Measurements from ENCODE around the gene CORO2B. TPM values are rescaled to one million over a fixed set of nuclear protein-coding genes. Genes with fewer than 3 reads are reported as not detected.

CORO2B gene
- total RNA-seq, 2 donors from 2014 or later = 1.0 to 4.0 TPM

DNA sequence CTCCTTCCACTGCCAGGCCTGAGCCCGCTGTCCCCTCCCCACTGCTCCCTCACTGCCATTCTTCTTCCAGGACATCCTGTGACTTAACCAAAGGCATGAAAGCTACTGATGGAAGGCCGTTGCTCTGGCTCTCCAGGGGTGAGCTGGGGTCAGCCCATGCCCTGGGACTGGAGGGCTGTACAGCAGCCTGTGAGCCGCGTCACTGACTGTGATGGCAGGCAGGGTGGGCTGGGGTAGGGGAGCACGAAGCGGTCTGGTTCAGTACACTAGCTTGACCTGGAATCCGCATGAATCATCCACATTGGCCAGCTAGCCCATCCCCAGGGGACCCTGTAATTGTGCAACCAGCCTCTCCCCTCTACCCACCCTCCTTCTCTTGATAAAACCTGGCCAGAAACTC, 30.8 kb downstream of the CORO2B start:
- H3K27ac ChIP-seq = peak overlapping the region in 2 of 4 donors; percentile 30 to 63
- H3K4me3 ChIP-seq = no peak overlapping the region
- H3K27me3 ChIP-seq = no peaks in the 10 kb centered on the region
- 82 to 100% methylated on average over 2 to 7 of the region's 7 CpGs for WGBS, 2 donors
- TF ChIP-seq, protein P1, sequence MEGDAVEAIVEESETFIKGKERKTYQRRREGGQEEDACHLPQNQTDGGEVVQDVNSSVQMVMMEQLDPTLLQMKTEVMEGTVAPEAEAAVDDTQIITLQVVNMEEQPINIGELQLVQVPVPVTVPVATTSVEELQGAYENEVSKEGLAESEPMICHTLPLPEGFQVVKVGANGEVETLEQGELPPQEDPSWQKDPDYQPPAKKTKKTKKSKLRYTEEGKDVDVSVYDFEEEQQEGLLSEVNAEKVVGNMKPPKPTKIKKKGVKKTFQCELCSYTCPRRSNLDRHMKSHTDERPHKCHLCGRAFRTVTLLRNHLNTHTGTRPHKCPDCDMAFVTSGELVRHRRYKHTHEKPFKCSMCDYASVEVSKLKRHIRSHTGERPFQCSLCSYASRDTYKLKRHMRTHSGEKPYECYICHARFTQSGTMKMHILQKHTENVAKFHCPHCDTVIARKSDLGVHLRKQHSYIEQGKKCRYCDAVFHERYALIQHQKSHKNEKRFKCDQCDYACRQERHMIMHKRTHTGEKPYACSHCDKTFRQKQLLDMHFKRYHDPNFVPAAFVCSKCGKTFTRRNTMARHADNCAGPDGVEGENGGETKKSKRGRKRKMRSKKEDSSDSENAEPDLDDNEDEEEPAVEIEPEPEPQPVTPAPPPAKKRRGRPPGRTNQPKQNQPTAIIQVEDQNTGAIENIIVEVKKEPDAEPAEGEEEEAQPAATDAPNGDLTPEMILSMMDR (IDR thresholded peaks at IDR 0.05) = no peak
- no peak for TF ChIP-seq POLR2A (IDR thresholded peaks at IDR 0.05)
- peaks cover 8% of the 10 kb centered on the region for H3K4me1 ChIP-seq
- peak; percentile 37 to 65 (median 51) for DNase-seq
- peak; percentile 58 for ATAC-seq
- H3K36me3 ChIP-seq (replicated peaks in 1 of 2; ENCODE audit: insufficient read depth in 1 of 2, low read depth in 2 of 2) = no peaks in the 10 kb centered on the region
- no peaks in the 10 kb centered on the region for H3K9me3 ChIP-seq
- intact Hi-C loops (cut with DNase I) = no loop called here

DNA sequence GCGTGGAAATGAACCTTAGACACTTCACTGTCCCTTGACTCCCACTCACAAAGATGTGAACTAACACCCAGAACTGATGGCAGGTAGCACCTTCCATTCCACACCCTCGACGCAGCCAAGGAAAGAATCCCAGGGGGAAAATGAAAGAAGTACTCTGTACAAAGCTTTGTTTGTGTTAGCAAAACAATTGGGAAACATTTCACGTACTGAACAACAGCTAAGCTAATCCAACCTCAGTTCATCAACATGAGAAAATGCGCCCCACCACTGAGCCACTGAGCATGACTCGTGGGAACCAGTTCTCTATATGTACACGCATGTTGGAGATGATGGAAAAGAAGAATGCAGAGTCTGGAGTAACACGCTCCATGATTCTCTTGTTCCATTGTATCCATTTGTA, 32.0 kb downstream of the CORO2B start:
- WGBS, 2 donors = 68 to 73% methylated on average over 8 of the region's 8 CpGs
- H3K27ac ChIP-seq = peak overlapping the region in 1 of 4 donors; percentile 19
- ATAC-seq = no peak
- no peaks in the 10 kb centered on the region for H3K9me3 ChIP-seq
- no peaks in the 10 kb centered on the region for H3K36me3 ChIP-seq (replicated peaks in 1 of 2; ENCODE audit: insufficient read depth in 1 of 2, low read depth in 2 of 2)
- intact Hi-C loops (cut with DNase I) = no loop called here
- DNase-seq = no peak
- TF ChIP-seq, protein P1 (IDR thresholded peaks at IDR 0.05) = no peak
- TF ChIP-seq POLR2A (IDR thresholded peaks at IDR 0.05) = no peak
- H3K4me1 ChIP-seq = peaks cover 8% of the 10 kb centered on the region
- no peak overlapping the region for H3K4me3 ChIP-seq
- no peaks in the 10 kb centered on the region for H3K27me3 ChIP-seq

DNA sequence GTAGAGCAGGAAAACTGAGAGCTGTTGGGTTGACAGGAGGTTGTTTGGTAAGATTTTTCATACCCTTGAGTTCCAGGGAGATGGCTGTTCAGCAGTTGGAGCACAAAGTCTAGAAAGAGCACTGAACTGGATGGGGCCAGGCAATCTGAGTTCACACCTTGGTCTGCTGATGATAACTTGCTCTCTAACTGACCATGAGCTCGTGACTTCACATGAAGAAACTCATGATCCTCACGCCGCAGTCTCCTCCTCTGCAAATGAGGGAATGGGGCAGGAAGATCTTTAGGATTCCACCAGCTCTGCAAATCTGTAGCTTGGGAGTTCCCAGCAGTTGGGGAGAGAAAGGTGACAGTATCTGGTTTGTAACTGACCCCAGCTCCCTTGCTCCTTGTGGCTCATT, 33.7 kb downstream of the CORO2B start:
- DNase-seq = no peak
- no peak overlapping the region for H3K27ac ChIP-seq
- intact Hi-C loops (cut with DNase I) = no loop called here
- H3K36me3 ChIP-seq (replicated peaks in 1 of 2; ENCODE audit: insufficient read depth in 1 of 2, low read depth in 2 of 2) = no peaks in the 10 kb centered on the region
- no peak for ATAC-seq
- H3K4me3 ChIP-seq = no peak overlapping the region
- H3K4me1 ChIP-seq = peaks cover 6% of the 10 kb centered on the region
- 77 to 78% methylated on average over 3 of the region's 3 CpGs for WGBS, 2 donors
- H3K27me3 ChIP-seq = no peaks in the 10 kb centered on the region
- TF ChIP-seq, protein P1 (IDR thresholded peaks at IDR 0.05) = no peak
- no peak for TF ChIP-seq POLR2A (IDR thresholded peaks at IDR 0.05)
- H3K9me3 ChIP-seq = no peaks in the 10 kb centered on the region

DNA sequence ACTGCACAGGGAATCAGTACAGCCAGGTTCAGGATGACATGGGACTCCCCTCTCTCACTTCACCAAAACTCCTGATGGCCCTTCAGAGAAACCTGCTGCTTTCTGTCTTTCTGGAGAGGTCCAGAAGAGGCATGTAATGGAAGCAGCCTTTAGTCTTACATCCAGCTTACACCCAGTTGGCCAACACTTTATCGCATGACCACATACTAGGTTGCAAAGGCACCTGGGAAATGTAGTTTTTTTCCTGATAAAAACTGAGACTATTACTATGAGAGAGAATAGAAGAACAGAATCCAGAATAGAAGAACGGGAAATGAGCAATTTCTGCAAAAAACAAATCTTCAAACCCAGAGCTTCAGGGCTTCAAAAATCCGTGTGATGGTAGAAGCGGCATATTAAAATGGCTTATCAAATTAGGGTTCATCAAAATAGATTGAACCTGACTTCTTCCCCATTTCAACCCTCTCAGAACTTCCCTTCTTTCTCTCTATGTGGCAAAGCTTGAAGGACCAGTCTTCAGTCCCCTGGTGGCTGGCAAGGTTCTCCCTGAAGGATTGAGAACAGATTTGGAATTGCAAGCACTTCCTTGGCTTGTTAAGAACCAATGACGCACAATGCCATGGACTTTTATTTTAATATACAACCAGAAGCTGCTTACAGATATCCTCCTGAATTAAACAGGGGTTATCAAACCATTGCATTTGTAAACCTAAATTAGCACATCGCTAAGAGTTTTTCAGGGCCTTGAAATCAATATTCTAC, 34.4 kb downstream of the CORO2B start:
- Histone ChIP-seq H3K27ac (no peak overlapping the region), H3K36me3 (replicated peaks in 1 of 2; ENCODE audit: insufficient read depth in 1 of 2, low read depth in 2 of 2) (no peaks in the 10 kb centered on the region), H3K27me3 (no peaks in the 10 kb centered on the region), H3K4me3 (no peak overlapping the region), H3K9me3 (no peaks in the 10 kb centered on the region), H3K4me1 (no peaks in the 10 kb centered on the region)
- 74 to 77% methylated on average over 6 of the region's 6 CpGs for WGBS, 2 donors
- TF ChIP-seq POLR2A (IDR thresholded peaks at IDR 0.05) = no peak
- TF ChIP-seq, protein P1 (IDR thresholded peaks at IDR 0.05) = no peak
- DNase-seq (no peak), ATAC-seq (no peak)
- intact Hi-C loops (cut with DNase I) = no loop called here
